CD4-positive, alpha-beta memory T cell (primary cell): Measurements from ENCODE around the gene CTDSP2. TPM values are rescaled to one million over a fixed set of nuclear protein-coding genes. Genes with fewer than 3 reads are reported as not detected.

Experiments used
- CTCF ChIA-PET: fragments of 350-600 bp; sonication (Branson Sonifier 250); formaldehyde crosslinking; loops from one replicate; lab custom pipeline; 2021; ENCODE audit warnings: inconsistent platforms; ENCODE audit not compliant: partially characterized antibody; lab: Charles Lee
- POLR2A ChIA-PET: fragments of 350-600 bp; sonication (Branson Sonifier 250); formaldehyde crosslinking; loops from one replicate; lab custom pipeline; 2021; ENCODE audit not compliant: partially characterized antibody; lab: Charles Lee
- DNase-seq, 5 donors: peaks; one replicate each; pipeline versions ENCODE4 v3.0.0 to v3.0.0-alpha.2; 2020 to 2022; ENCODE audit warnings: mixed read lengths in 1 of 5
- H3K27ac ChIP-seq: one replicate; pipeline ENCODE4 v1.7.0; 2013; ENCODE audit warnings: low read depth, low read length
- H3K27me3 ChIP-seq: 2 replicates; pipeline ENCODE4 v1.7.0; 2013; ENCODE audit warnings: mild to moderate bottlenecking, low read length, moderate library complexity; ENCODE audit not compliant: insufficient read depth
- H3K36me3 ChIP-seq: 2 replicates; pipeline ENCODE4 v1.7.0; 2013; ENCODE audit warnings: mild to moderate bottlenecking, low read length, moderate library complexity; ENCODE audit not compliant: insufficient read depth
- H3K4me1 ChIP-seq: 2 replicates; pipeline ENCODE4 v1.7.0; 2013; ENCODE audit warnings: mild to moderate bottlenecking, low read length, moderate library complexity; ENCODE audit not compliant: insufficient read depth
- H3K4me3 ChIP-seq, 2 donors: one replicate each; pipeline ENCODE4 v1.7.0; 2013; ENCODE audit warnings: low read length in 2 of 2, mild to moderate bottlenecking in 1 of 2
- H3K9me3 ChIP-seq, 2 donors: one replicate each; pipeline ENCODE4 v1.7.0; 2013; ENCODE audit warnings: low read length in 2 of 2, control low read depth in 1 of 2; ENCODE audit not compliant: control insufficient read depth in 1 of 2
- H3K27ac Mint-ChIP-seq, 7 donors: one replicate each; pipeline ENCODE4 v1.8.0; 2020 to 2021; ENCODE audit warnings: mixed read lengths in 7 of 7, mild to moderate bottlenecking in 6 of 7, inconsistent platforms in 3 of 7, moderate library complexity in 3 of 7
- H3K27me3 Mint-ChIP-seq, 2 donors: one replicate each; pipeline ENCODE4 v1.8.0; 2020 to 2021; ENCODE audit warnings: mixed read lengths in 2 of 2
- H3K36me3 Mint-ChIP-seq, 2 donors: one replicate each; pipeline ENCODE4 v1.8.0; 2020 to 2021; ENCODE audit warnings: mixed read lengths in 2 of 2, inconsistent platforms in 1 of 2, mild to moderate bottlenecking in 1 of 2
- H3K4me1 Mint-ChIP-seq, 4 donors: one replicate each; pipeline ENCODE4 v1.8.0; 2020 to 2021; ENCODE audit warnings: mixed read lengths in 4 of 4, mild to moderate bottlenecking in 1 of 4
- H3K4me3 Mint-ChIP-seq, 8 donors: one replicate each; pipeline ENCODE4 v1.8.0; 2020 to 2021; ENCODE audit warnings: mixed read lengths in 8 of 8, mild to moderate bottlenecking in 7 of 8, moderate library complexity in 6 of 8, inconsistent platforms in 3 of 8
- H3K9me3 Mint-ChIP-seq, 8 donors: one replicate each; pipeline ENCODE4 v1.8.0; 2020 to 2021; ENCODE audit warnings: mixed read lengths in 8 of 8, mild to moderate bottlenecking in 5 of 8, inconsistent platforms in 3 of 8, moderate library complexity in 1 of 8
- intact Hi-C: fragments of 100-400 bp; cut with micrococcal nuclease; formaldehyde crosslinking; loops from one replicate; pipeline ENCODE4 v1.15.1; 2023
- polyA plus RNA-seq, 2 donors: library from polyadenylated mRNA; unstranded; fragments of 300-500 nt; fragmentation: Illumina TruSeq; gene quantifications; one replicate each; pipeline ENCODE4 v1.2.3, GENCODE V29; 2021
- total RNA-seq, 2 experiments: library from RNA; stranded (reverse); gene quantifications; one replicate each; pipeline ENCODE4 v1.2.3, GENCODE V29; 2021

Gene CTDSP2
- total and polyA plus RNA-seq, 4 experiments from 2014 or later = 57.7 to 285 (median 174) TPM

GRCh38 chr12:57844709-57845477 lies 1.6 kb downstream of the CTDSP2 start:
- Mint-ChIP-seq H3K4me3 (peak overlapping the region; percentile 89 to 97 (median 94)), H3K4me1 (peaks cover 48 to 70% (median 56%) of the 10 kb centered on the region in 4 donors), H3K27me3 (no peaks in the 10 kb centered on the region), H3K9me3 (no peaks in the 10 kb centered on the region), H3K27ac (peak overlapping the region; percentile 85 to 97 (median 92)), H3K36me3 (peaks cover 5 to 17% of the 10 kb centered on the region in 2 donors)
- Histone ChIP-seq H3K4me1 (peaks cover 63% of the 10 kb centered on the region), H3K9me3 (no peaks in the 10 kb centered on the region), H3K27me3 (no peaks in the 10 kb centered on the region), H3K4me3 (peak overlapping the region; percentile 84 to 87), H3K36me3 (no peaks in the 10 kb centered on the region), H3K27ac (peak overlapping the region; percentile 74)
- intact Hi-C loops = loop anchor here (1.0 to 5.0 kb wide), 3 partner anchors 54 to 758 kb away; partner anchors contain the start of genes CDK4 and NAB2
- peak in 1 of 5 donors; percentile 37 for DNase-seq
- ChIA-PET POLR2A (interaction anchor here (0.6 to 4.6 kb wide), 11 partner anchors 8 to 90 kb away, joined by 3 to 113 read pairs (median 17); partner anchors contain the start of genes AVIL, MARCHF9 and TSFM), CTCF (interaction anchor here (0.7 to 3.7 kb wide), 10 partner anchors 9 to 60 kb away, joined by 3 to 37 read pairs (median 5); no protein-coding TSS in a partner anchor)

DNA sequence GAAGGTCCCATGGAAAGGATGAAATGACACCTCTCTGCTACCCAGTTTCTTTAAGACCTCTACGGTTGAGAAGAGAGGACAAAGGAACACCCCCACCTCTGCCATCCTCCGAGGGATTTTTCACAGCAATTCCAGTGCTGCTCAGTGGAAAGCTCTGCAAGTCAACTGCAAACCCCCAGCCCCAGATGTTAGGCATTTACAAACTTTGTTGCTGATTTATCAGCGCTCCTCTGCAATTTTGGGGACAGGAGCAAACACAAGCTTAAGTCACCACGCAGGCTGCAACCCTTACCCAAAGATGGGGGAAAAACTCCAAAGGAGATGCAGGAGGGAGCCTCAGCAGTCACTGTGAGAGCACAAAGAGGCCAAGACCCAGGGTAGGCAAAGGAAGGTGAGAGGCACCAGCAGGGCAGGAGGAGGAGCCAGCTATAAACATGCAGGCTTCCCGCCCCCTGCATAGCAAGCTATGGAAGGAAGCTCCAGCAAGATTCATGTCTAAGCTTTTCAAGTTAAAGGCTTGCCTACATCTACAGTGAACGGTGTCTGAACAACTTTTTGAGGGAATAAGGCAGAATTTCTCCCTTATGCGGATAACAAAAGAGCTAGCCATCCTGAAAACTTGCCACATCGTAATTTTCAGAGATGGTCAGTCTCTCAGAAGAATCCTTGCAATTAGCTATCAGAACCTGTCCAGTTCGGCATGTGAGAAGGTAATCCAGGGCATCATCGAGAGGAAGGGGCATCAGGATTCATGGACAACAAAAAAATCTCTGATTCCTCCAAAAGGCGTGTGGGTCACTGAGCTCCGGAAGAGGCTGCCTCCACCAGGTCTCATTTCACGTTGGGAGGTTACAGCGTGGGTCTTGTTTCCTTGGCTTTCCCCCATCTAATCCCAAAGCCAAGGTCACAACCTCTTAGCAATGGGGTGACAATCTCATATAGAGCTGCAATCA lies 3.9 kb downstream of the CTDSP2 start:
- peak overlapping the region; percentile 74 for H3K27ac ChIP-seq
- H3K4me1 ChIP-seq = peaks cover 79% of the 10 kb centered on the region
- no peaks in the 10 kb centered on the region for H3K36me3 ChIP-seq
- ChIA-PET POLR2A (interaction anchor here (0.8 to 3.2 kb wide), 11 partner anchors 9 to 86 kb away, joined by 3 to 32 read pairs (median 4); no protein-coding TSS in a partner anchor), CTCF (interaction anchor here (0.8 to 3.7 kb wide), 13 partner anchors 10 to 86 kb away, joined by 3 to 37 read pairs (median 4); no protein-coding TSS in a partner anchor)
- Mint-ChIP-seq H3K27ac (peak overlapping the region; percentile 83 to 97 (median 90)), H3K9me3 (no peaks in the 10 kb centered on the region), H3K36me3 (peaks cover 5 to 15% of the 10 kb centered on the region in 2 donors), H3K4me3 (peak overlapping the region; percentile 89 to 97 (median 94)), H3K27me3 (no peaks in the 10 kb centered on the region), H3K4me1 (peaks cover 64 to 77% (median 70%) of the 10 kb centered on the region in 4 donors)
- DNase-seq = peak in 3 of 5 donors; percentile 34 to 59 (median 44)
- H3K4me3 ChIP-seq = peak overlapping the region in 1 of 2 donors; percentile 36
- H3K27me3 ChIP-seq = no peaks in the 10 kb centered on the region
- intact Hi-C loops = loop anchor here (1.0 kb wide), 1 partner anchor 11 kb away; no protein-coding TSS in a partner anchor
- no peaks in the 10 kb centered on the region for H3K9me3 ChIP-seq

- POLR2A ChIA-PET = no interaction called here
- peak overlapping the region; percentile 83 to 95 (median 89) for H3K27ac Mint-ChIP-seq
- CTCF ChIA-PET = interaction anchor here (1.0 to 3.7 kb wide), 6 partner anchors 9 to 85 kb away, joined by 3 to 37 read pairs (median 7); partner anchors contain the start of gene AVIL
Measured at GRCh38 chr12:57841445-57841844, 5.1 kb downstream of the CTDSP2 start.

DNA sequence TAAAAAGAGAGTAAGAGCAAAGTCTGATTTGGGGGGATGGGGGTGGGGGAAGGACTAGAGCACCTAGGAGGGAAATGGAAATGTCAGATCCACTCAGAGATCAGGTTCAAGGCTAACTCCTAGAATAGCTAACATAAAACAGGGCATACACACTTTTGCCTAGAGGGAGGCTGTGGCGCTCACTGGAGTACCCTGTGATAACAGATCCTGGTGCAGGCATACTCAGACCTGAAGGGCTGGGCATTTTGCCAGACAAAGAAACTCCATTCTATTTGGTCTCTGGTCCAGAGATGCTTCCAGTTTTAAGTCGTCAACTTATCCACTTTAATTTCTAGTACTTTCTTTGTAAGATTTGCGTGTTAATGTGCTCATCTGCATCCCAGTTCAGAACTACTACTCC lies 5.8 kb downstream of the CTDSP2 start:
- ChIA-PET CTCF (interaction anchor here (1.0 to 1.2 kb wide), 2 partner anchors 22 to 38 kb away, joined by 3 to 4 read pairs; partner anchors contain the start of gene AVIL), POLR2A (no interaction called here)
- Mint-ChIP-seq H3K36me3 (peaks cover 5 to 13% of the 10 kb centered on the region in 2 donors), H3K4me3 (peak overlapping the region in 7 of 8 donors; percentile 51 to 97 (median 94)), H3K27me3 (no peaks in the 10 kb centered on the region), H3K9me3 (no peaks in the 10 kb centered on the region), H3K27ac (peak overlapping the region; percentile 83 to 95 (median 89)), H3K4me1 (peaks cover 76 to 90% (median 83%) of the 10 kb centered on the region in 4 donors)
- Histone ChIP-seq H3K4me1 (peaks cover 89% of the 10 kb centered on the region), H3K4me3 (no peak overlapping the region), H3K36me3 (no peaks in the 10 kb centered on the region), H3K9me3 (no peaks in the 10 kb centered on the region), H3K27ac (peak overlapping the region; percentile 74), H3K27me3 (no peaks in the 10 kb centered on the region)
- intact Hi-C loops = no loop called here
- DNase-seq = no peak

More at GRCh38 chr12:57841445-57841844, 5.1 kb downstream of the CTDSP2 start:
- no peak for DNase-seq
- Histone ChIP-seq H3K4me3 (no peak overlapping the region), H3K36me3 (no peaks in the 10 kb centered on the region), H3K27me3 (no peaks in the 10 kb centered on the region), H3K27ac (peak overlapping the region; percentile 74), H3K4me1 (peaks cover 82% of the 10 kb centered on the region), H3K9me3 (no peaks in the 10 kb centered on the region)
- no peaks in the 10 kb centered on the region for H3K9me3 Mint-ChIP-seq
- no peaks in the 10 kb centered on the region for H3K27me3 Mint-ChIP-seq
- H3K4me3 Mint-ChIP-seq = peak overlapping the region in 7 of 8 donors; percentile 51 to 97 (median 94)
- intact Hi-C loops = no loop called here
- peaks cover 71 to 82% (median 76%) of the 10 kb centered on the region in 4 donors for H3K4me1 Mint-ChIP-seq
- H3K36me3 Mint-ChIP-seq = peaks cover 5 to 13% of the 10 kb centered on the region in 2 donors

- intact Hi-C loops = no loop called here
- POLR2A ChIA-PET = interaction anchor here (4.7 kb wide), 1 partner anchor 59 kb away, joined by 25 read pairs; no protein-coding TSS in a partner anchor
- Mint-ChIP-seq H3K27me3 (no peaks in the 10 kb centered on the region), H3K4me1 (peaks cover 81 to 97% (median 89%) of the 10 kb centered on the region in 4 donors), H3K9me3 (no peaks in the 10 kb centered on the region), H3K4me3 (peak overlapping the region in 5 of 8 donors; percentile 25 to 97 (median 94)), H3K27ac (peak overlapping the region; percentile 83 to 97 (median 90)), H3K36me3 (peaks cover 5 to 12% of the 10 kb centered on the region in 2 donors)
- Histone ChIP-seq H3K4me1 (peaks cover 97% of the 10 kb centered on the region), H3K4me3 (no peak overlapping the region), H3K27ac (peak overlapping the region; percentile 74), H3K36me3 (no peaks in the 10 kb centered on the region), H3K27me3 (no peaks in the 10 kb centered on the region), H3K9me3 (no peaks in the 10 kb centered on the region)
- no peak for DNase-seq
- CTCF ChIA-PET = interaction anchor here (1.2 kb wide), 1 partner anchor 37 kb away, joined by 4 read pairs; no protein-coding TSS in a partner anchor
Measured at GRCh38 chr12:57839996-57840395, 6.5 kb downstream of the CTDSP2 start.

- Mint-ChIP-seq H3K36me3 (peaks cover 0 to 8% of the 10 kb centered on the region in 2 donors), H3K27ac (peak overlapping the region; percentile 83 to 97 (median 93)), H3K4me3 (peak overlapping the region; percentile 59 to 97 (median 76)), H3K4me1 (peaks cover 84 to 99% (median 92%) of the 10 kb centered on the region in 4 donors), H3K27me3 (no peaks in the 10 kb centered on the region), H3K9me3 (no peaks in the 10 kb centered on the region)
- ChIA-PET POLR2A (interaction anchor here (0.8 to 4.7 kb wide), 8 partner anchors 7 to 65 kb away, joined by 3 to 43 read pairs (median 6); partner anchors contain the start of genes AVIL, CTDSP2 and TSFM), CTCF (interaction anchor here (1.3 to 1.4 kb wide), 2 partner anchors 13 to 66 kb away, joined by 4 read pairs; no protein-coding TSS in a partner anchor)
- peak in 3 of 5 donors; percentile 30 to 61 (median 37) for DNase-seq
- H3K27me3 ChIP-seq = no peaks in the 10 kb centered on the region
- intact Hi-C loops = loop anchor here (1.0 kb wide), 1 partner anchor 9 kb away; no protein-coding TSS in a partner anchor
- no peaks in the 10 kb centered on the region for H3K36me3 ChIP-seq
- H3K27ac ChIP-seq = peak overlapping the region; percentile 74
- no peak overlapping the region for H3K4me3 ChIP-seq
- no peaks in the 10 kb centered on the region for H3K9me3 ChIP-seq
- peaks cover 99% of the 10 kb centered on the region for H3K4me1 ChIP-seq
Measured at GRCh38 chr12:57838594-57839302, 7.8 kb downstream of the CTDSP2 start.
